ENCODE data around the gene TMEM222.

DNA sequence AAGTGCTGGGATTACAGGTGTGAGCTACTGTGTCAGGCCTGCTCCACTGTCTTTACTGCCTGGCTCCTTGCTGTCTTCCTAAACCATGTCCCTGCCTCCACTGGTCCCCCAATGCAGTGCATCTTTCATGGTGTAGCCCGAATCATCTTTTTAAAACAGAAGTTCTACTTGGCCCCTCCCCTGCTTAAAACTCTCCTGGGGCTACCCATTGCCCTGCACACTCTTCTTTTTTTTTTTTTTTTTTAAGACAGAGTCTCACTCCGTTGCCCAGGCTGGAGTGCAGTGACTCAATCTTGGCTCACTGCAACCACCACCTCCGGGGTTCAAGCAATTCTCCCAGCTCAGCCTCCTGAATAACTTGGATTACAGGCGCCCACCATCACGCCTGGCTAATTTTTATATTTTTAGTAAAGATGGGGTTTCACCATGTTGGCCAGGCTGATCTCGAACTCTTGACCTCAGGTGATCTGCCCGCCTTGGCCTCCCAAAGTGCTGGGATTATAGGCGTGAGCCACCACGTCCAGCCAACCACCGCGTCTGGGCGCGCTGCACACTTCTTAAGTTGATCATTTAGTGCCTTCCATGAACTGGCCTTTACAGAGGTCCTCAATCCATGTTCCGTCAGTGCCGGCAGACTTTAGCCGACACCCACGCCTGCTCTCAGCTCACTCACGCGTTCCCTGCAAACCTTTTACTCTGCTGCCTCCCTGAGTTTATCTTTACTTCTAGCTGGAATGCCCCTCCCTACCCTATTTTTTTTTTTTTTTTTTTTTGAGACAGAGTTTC, 50.3 kb downstream of the TMEM222 start:
- TF ChIP-seq, protein P1, sequence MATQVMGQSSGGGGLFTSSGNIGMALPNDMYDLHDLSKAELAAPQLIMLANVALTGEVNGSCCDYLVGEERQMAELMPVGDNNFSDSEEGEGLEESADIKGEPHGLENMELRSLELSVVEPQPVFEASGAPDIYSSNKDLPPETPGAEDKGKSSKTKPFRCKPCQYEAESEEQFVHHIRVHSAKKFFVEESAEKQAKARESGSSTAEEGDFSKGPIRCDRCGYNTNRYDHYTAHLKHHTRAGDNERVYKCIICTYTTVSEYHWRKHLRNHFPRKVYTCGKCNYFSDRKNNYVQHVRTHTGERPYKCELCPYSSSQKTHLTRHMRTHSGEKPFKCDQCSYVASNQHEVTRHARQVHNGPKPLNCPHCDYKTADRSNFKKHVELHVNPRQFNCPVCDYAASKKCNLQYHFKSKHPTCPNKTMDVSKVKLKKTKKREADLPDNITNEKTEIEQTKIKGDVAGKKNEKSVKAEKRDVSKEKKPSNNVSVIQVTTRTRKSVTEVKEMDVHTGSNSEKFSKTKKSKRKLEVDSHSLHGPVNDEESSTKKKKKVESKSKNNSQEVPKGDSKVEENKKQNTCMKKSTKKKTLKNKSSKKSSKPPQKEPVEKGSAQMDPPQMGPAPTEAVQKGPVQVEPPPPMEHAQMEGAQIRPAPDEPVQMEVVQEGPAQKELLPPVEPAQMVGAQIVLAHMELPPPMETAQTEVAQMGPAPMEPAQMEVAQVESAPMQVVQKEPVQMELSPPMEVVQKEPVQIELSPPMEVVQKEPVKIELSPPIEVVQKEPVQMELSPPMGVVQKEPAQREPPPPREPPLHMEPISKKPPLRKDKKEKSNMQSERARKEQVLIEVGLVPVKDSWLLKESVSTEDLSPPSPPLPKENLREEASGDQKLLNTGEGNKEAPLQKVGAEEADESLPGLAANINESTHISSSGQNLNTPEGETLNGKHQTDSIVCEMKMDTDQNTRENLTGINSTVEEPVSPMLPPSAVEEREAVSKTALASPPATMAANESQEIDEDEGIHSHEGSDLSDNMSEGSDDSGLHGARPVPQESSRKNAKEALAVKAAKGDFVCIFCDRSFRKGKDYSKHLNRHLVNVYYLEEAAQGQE (IDR thresholded peaks at IDR 0.05; ENCODE audit: insufficient read depth in 1 of 2, low read depth in 2 of 2, low read length in 2 of 2), result no peak
- no peak for TF ChIP-seq POLR2AphosphoS5 (IDR thresholded peaks at IDR 0.05; ENCODE audit: low read depth, low read length)

Data from PFSK-1 (cell line).